HG03135 (cell line): Measurements from ENCODE around the gene IGF1R.
A peak's percentile ranks its signal among the peaks of the same experiment; 100 is the strongest.

ENCODE experiments used
- ATAC-seq: cut with Tn5 transposase; IDR thresholded peaks from one replicate; pipeline ENCODE4 v1.9.1; 2021; ENCODE audit warnings: mild to moderate bottlenecking, moderate library complexity; ENCODE audit not compliant: unreplicated experiment

IGF1R gene

GRCh38 chr15:98935736-98936135 is 287.4 kb downstream of the IGF1R start:
- no peak for ATAC-seq

- ATAC-seq = peak; percentile 72
These were observed 289.2 kb downstream of the IGF1R start for GRCh38 chr15:98937413-98938104.

GRCh38 chr15:98938105-98938417 is 289.7 kb downstream of the IGF1R start:
- no peak for ATAC-seq

GRCh38 chr15:98938799-98939198 is 290.5 kb downstream of the IGF1R start:
- no peak for ATAC-seq

GRCh38 chr15:98939311-98940080 is 291.2 kb downstream of the IGF1R start:
- no peak for ATAC-seq

- no peak for ATAC-seq
These were observed 293.4 kb downstream of the IGF1R start for GRCh38 chr15:98941595-98942255.

GRCh38 chr15:98942431-98942830 is 294.1 kb downstream of the IGF1R start:
- ATAC-seq = no peak

DNA sequence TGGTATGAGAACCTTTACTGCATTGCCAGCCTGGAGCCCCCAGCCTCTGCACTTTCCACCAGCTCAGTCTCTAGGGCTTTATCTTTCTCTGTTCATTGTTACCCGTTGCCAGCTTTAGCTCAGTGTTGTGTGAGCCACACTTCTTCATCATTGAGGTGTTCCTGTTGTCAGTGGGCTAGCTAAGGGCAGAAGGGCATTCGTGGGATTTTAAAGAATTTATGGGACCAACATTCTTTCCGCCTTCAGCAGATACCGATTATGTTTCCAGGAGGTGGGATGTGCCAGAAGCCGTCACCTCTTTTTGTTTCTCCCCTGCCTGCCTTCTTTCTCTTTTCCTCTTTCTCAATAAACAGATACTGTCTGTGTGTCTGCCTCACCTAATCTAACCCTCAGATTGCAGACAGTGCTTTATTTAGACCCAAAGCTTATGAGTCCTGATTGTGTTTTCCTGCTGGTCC is 294.7 kb downstream of the IGF1R start:
- no peak for ATAC-seq

DNA sequence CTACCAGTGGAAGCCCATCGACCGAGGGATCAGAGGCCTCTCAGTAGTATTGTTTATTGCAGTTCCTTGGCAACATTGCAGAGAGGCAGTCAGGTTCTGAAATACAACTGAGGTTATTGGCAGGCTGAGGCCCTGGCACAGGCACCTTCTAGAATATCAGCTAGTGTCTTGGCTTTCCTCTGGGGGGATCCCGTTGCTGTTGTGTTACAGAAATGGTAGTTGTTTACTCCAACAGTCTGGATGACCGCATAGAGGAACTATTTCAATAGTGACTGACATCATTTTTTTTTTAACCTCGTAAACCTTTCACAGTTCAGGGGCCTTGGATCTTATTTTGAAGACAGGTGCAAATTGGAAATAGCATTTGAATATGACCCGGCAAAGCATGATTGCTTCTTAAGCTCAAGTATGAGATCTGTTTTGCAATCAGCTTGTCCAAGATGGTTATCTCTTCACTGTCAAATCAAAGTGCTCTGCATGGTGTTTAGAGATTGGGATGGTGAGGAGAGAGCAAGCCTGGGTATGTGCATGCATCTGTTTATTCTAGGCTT is 295.3 kb downstream of the IGF1R start:
- no peak for ATAC-seq

DNA sequence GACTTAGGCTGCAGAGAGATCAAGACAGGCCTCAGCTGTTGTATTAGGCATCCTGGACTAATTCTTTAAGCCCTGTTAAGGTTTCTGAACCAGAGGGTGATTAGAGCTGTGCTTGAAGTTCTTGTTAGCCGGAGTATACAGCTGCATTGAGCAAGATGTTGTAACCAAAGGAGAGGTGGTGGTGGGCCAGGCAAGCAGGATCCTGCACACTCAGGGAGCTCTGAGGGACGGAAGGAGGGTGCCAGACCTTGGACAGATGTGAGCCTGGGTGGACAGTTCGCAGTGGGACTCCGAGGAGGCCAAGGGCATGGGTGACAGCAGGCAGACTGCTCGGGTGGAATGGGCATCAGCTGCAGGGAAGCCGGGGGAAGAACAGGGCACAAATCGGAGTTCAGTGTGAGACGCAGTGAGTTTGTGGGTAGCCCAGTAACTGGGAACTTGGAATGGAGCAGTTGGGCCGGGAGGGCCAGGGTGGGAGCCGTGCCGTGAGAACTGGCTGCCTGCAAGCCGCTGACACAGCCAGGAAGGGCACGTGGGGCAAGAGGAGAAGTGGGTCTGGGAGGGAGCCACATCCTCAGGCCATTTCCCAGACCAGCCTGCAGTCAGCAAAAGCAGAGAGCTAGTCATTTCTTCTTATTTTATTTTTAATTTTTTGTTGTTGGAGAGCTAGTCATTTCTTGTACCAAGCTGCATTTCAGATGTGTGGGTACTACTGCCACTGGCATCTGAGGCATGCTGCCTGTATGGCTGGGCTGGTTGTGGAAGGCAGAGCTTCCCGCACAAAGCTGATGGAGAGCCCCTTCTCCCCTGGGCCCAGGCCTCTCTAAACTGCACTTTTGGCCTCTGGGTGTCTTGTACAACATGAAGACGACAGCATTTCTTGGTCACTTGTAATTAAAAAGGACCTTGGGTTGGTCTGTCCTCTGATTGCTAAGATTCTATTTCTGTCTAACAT is 298.2 kb downstream of the IGF1R start:
- no peak for ATAC-seq

GRCh38 chr15:98948456-98948855 is 300.1 kb downstream of the IGF1R start:
- ATAC-seq = no peak

GRCh38 chr15:98948941-98949340 is 300.6 kb downstream of the IGF1R start:
- no peak for ATAC-seq

- ATAC-seq = no peak
These were observed 301.3 kb downstream of the IGF1R start for GRCh38 chr15:98949624-98950023.

- no peak for ATAC-seq
These were observed 301.9 kb downstream of the IGF1R start for GRCh38 chr15:98950248-98950647.

- no peak for ATAC-seq
These were observed 302.7 kb downstream of the IGF1R start for GRCh38 chr15:98951004-98951403.

DNA sequence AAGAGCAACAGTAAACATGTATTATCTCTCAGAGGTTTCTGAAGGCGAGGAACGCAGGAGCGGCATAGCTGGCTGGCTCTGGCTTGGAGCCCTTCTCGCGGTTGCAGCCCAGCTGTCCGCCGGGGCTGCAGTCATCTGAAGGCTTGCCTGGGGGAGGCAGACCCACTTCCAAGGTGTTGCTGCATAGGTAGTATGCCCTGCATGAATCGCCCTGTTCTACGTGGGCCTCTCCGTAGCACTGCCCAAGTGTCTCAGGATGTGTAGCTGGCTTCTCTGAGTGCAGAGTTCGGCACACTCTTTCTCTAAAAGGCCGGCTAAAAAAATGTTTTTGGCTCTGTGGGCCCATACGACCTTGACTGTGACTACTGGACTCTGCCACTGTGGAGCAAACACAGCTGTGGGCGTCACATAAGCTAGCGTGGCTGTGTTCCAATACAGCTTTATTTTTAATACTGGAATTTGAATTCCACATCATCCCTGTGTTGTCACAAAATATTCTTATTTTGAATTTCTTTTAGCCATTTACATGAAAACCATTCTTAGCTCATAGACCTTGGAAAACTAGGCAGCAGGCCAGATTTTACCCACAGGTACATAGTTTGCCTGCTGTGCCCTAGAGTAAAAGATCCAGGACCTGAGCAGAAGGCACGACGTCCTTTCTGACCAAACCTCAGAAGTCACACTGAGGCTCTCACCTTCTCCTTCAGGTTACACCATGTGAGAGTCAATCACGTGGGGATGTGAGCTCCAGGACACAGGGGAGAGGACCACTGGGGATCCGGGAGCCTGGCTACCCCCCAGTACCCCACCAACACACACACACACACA is 303.4 kb downstream of the IGF1R start:
- ATAC-seq = no peak

- peak; percentile 94 for ATAC-seq
These were observed 304.1 kb downstream of the IGF1R start for GRCh38 chr15:98952381-98952803.

GRCh38 chr15:98953000-98953787 is 304.9 kb downstream of the IGF1R start:
- ATAC-seq = peak; percentile 44

GRCh38 chr15:98953968-98954367 is 305.6 kb downstream of the IGF1R start:
- no peak for ATAC-seq
